Breast epithelium (tissue), 4 donors: Measurements from ENCODE around the gene SPEN. TPM values are rescaled to one million over a fixed set of nuclear protein-coding genes. Genes with fewer than 3 reads are reported as not detected.
"Not testable (repeated sequence)": the region's sequence is repeated elsewhere in the genome, so short reads cannot be mapped to it uniquely, and the experiment has no call there.

Experiments
- DNase-seq, 2 donors: peaks; one replicate each; pipeline ENCODE4 v3.0.0-alpha.2; 2019; ENCODE audit warnings: low spot score in 2 of 2
- H3K27ac ChIP-seq, 2 donors: fragments of 200-600 bp; sonication (generic) in 1 of 2; one replicate each; pipeline ENCODE4 v1.5.1; 2016 to 2019; ENCODE audit warnings: mild to moderate bottlenecking in 1 of 2
- H3K27me3 ChIP-seq, 2 donors: fragments of 200-600 bp; sonication (generic) in 1 of 2; one replicate each; pipeline versions ENCODE4 v1.5.1 to v1.6.0; 2017 to 2019; ENCODE audit warnings: control low read depth in 1 of 2, mild to moderate bottlenecking in 1 of 2
- H3K36me3 ChIP-seq: fragments of 200-600 bp; one replicate; pipeline ENCODE4 v1.5.1; 2019
- H3K4me1 ChIP-seq, 2 donors: fragments of 200-600 bp; sonication (generic); one replicate each; pipeline ENCODE4 v1.5.1; 2016 to 2019; ENCODE audit warnings: control low read depth in 1 of 2
- H3K4me3 ChIP-seq, 3 donors: fragments of 200-600 bp; sonication (generic); 1 replicate in 2 of 3; 2 replicates in 1 of 3; pipeline ENCODE4 v1.5.1; 2016 to 2019; ENCODE audit warnings: mild to moderate bottlenecking in 3 of 3, moderate library complexity in 2 of 3
- H3K9me3 ChIP-seq, 2 donors: fragments of 200-600 bp; sonication (generic) in 1 of 2; one replicate each; pipeline ENCODE4 v1.5.1; 2016 to 2019; ENCODE audit warnings: control low read depth in 1 of 2
- POLR2A ChIP-seq: fragments of 450-650 bp; IDR thresholded peaks from one replicate; pipeline ENCODE4 v1.6.1; 2016; ENCODE audit warnings: antibody characterized with exemption, mild to moderate bottlenecking, moderate library complexity
- POLR2AphosphoS5 ChIP-seq, 3 donors: sonication (generic); formaldehyde crosslinking; IDR thresholded peaks; one replicate each; pipeline ENCODE4 v1.6.1; 2017; ENCODE audit warnings: antibody characterized with exemption in 3 of 3
- intact Hi-C: fragments of 100-400 bp; cut with DNase I; formaldehyde crosslinking; loops from one replicate; pipeline ENCODE4 v1.15.1; 2023; ENCODE audit warnings: low total_unique reads
- total RNA-seq, 3 donors: library from RNA; depleted of rRNA; stranded (reverse); fragments of >200 nt; gene quantifications; one replicate each; pipeline ENCODE4 v1.1.0, GENCODE V29; 2016
- TF ChIP-seq, protein P1 (sequence below), 3 donors: fragments of 450-650 bp; IDR thresholded peaks; one replicate each; pipeline ENCODE4 v1.5.1; 2016 to 2017; ENCODE audit warnings: antibody characterized with exemption in 3 of 3, mild to moderate bottlenecking in 3 of 3, moderate library complexity in 3 of 3

The SPEN gene
- total RNA-seq, 3 donors from 2014 or later, result 46.9 to 56.6 (median 51.2) TPM

- Histone ChIP-seq H3K27me3 (no peaks in the 10 kb centered on the region), H3K4me3 (no peak overlapping the region), H3K36me3 (no peaks in the 10 kb centered on the region), H3K9me3 (no peaks in the 10 kb centered on the region), H3K27ac (peak overlapping the region; percentile 85 to 93), H3K4me1 (peaks cover 0 to 21% of the 10 kb centered on the region in 2 donors)
- no peak for TF ChIP-seq POLR2AphosphoS5 (IDR thresholded peaks at IDR 0.05)
- intact Hi-C loops, result no loop called here
- DNase-seq, result no peak
Observed at GRCh38 chr1:15884477-15884876, 37.0 kb downstream of the SPEN start.

DNA sequence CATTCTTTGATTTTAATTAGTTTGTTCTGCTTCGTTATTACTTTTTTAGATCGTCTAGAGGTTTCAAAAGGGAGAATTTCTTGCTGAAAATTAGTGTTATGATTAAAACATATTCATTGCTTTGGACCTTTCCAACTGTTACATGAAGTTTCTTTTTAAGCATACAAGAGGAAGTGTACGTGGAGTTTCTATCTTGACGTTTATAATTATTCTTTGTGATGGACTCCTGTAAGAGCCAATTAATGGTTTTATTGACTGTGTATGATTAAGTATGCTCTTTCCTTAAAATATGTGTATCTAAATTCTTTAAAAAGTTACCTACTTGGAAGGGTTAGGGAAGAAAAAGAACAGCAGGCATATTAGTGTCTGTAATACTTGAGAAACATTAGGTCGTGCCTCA, 37.8 kb downstream of the SPEN start:
- TF ChIP-seq, protein P1, sequence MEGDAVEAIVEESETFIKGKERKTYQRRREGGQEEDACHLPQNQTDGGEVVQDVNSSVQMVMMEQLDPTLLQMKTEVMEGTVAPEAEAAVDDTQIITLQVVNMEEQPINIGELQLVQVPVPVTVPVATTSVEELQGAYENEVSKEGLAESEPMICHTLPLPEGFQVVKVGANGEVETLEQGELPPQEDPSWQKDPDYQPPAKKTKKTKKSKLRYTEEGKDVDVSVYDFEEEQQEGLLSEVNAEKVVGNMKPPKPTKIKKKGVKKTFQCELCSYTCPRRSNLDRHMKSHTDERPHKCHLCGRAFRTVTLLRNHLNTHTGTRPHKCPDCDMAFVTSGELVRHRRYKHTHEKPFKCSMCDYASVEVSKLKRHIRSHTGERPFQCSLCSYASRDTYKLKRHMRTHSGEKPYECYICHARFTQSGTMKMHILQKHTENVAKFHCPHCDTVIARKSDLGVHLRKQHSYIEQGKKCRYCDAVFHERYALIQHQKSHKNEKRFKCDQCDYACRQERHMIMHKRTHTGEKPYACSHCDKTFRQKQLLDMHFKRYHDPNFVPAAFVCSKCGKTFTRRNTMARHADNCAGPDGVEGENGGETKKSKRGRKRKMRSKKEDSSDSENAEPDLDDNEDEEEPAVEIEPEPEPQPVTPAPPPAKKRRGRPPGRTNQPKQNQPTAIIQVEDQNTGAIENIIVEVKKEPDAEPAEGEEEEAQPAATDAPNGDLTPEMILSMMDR (IDR thresholded peaks at IDR 0.05), result no peak
- no peak for TF ChIP-seq POLR2AphosphoS5 (IDR thresholded peaks at IDR 0.05)
- TF ChIP-seq POLR2A, result no peak
- Histone ChIP-seq H3K27ac (peak overlapping the region; percentile 85 to 93), H3K9me3 (no peaks in the 10 kb centered on the region), H3K27me3 (no peaks in the 10 kb centered on the region), H3K4me1 (peaks cover 0 to 21% of the 10 kb centered on the region in 2 donors), H3K4me3 (peak overlapping the region in 2 of 3 donors; percentile 43 to 52), H3K36me3 (no peaks in the 10 kb centered on the region)
- intact Hi-C loops, result no loop called here
- no peak for DNase-seq

- Histone ChIP-seq H3K27ac (peak overlapping the region; percentile 85 to 93), H3K4me1 (peaks cover 0 to 21% of the 10 kb centered on the region in 2 donors), H3K9me3 (no peaks in the 10 kb centered on the region), H3K27me3 (no peaks in the 10 kb centered on the region), H3K4me3 (peak overlapping the region; percentile 35 to 52 (median 43)), H3K36me3 (no peaks in the 10 kb centered on the region)
- DNase-seq, result peak; percentile 98
- TF ChIP-seq POLR2AphosphoS5 (IDR thresholded peaks at IDR 0.05) (peak; percentile 69 to 86 (median 76)), POLR2A (no peak)
- intact Hi-C loops, result no loop called here
Observed at GRCh38 chr1:15885701-15886610, 38.4 kb downstream of the SPEN start.

- Histone ChIP-seq H3K27ac (peak overlapping the region; percentile 85 to 93), H3K9me3 (no peaks in the 10 kb centered on the region), H3K36me3 (no peaks in the 10 kb centered on the region), H3K27me3 (no peaks in the 10 kb centered on the region), H3K4me3 (peak overlapping the region; percentile 35 to 52 (median 43)), H3K4me1 (peaks cover 0 to 21% of the 10 kb centered on the region in 2 donors)
- DNase-seq, result no peak
- TF ChIP-seq, protein P1 (IDR thresholded peaks at IDR 0.05), result peak in 2 of 3 donors; percentile 13 to 16
- no peak for TF ChIP-seq POLR2AphosphoS5 (IDR thresholded peaks at IDR 0.05)
- no peak for TF ChIP-seq POLR2A
- intact Hi-C loops, result no loop called here
Observed at GRCh38 chr1:15886611-15887167, 39.2 kb downstream of the SPEN start.

DNA sequence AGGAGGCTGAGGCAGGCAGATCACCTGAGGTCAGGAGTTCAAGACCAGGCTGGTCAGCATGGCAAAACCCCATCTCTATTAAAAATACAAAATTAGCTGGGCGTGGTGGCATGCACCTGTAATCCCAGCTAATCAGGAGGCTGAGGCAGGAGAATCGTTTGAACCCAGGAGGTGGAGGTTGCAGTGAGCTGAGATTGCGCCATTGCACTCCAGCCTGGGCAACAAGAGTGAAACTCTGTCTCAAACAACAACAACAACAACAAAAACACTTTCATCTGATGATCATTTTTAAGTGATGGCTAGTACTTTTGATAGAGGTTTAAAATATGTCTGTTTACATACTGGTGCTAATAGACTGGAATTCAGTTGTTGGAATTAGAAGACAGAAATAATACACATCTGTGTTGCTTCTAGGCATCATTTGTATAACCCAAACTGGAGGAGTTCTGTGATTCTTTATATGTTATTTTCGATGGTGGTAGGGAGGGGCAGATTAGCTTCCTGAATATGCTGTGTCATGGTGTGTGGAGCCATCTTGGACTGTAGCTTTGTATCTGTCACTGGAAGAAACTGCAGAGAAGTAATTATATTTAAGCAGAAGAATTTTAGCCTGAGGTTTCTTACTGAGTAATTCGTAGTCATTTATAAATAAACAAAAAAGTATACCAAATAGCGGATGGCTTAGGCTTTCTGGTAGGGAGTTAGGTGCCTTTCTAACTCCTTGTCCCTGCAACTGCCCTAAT, 45.5 kb downstream of the SPEN start:
- H3K36me3 ChIP-seq, H3K27me3 ChIP-seq, H3K4me3 ChIP-seq, H3K4me1 ChIP-seq, intact Hi-C loops, DNase-seq, H3K9me3 ChIP-seq: not testable (repeated sequence)
- H3K27ac ChIP-seq, result peak overlapping the region; percentile 54 to 65

GRCh38 chr1:15895233-15895632, 47.7 kb downstream of the SPEN start:
- TF ChIP-seq POLR2A (no peak), POLR2AphosphoS5 (IDR thresholded peaks at IDR 0.05) (no peak)
- TF ChIP-seq, protein P1 (IDR thresholded peaks at IDR 0.05), result no peak
- H3K27me3 ChIP-seq, result no peaks in the 10 kb centered on the region
- no peaks in the 10 kb centered on the region for H3K36me3 ChIP-seq
- H3K27ac ChIP-seq, result no peak overlapping the region
- H3K4me1 ChIP-seq, result no peaks in the 10 kb centered on the region
- H3K9me3 ChIP-seq, result no peaks in the 10 kb centered on the region
- H3K4me3 ChIP-seq, result no peak overlapping the region
- intact Hi-C loops, result no loop called here
- DNase-seq, result no peak

DNA sequence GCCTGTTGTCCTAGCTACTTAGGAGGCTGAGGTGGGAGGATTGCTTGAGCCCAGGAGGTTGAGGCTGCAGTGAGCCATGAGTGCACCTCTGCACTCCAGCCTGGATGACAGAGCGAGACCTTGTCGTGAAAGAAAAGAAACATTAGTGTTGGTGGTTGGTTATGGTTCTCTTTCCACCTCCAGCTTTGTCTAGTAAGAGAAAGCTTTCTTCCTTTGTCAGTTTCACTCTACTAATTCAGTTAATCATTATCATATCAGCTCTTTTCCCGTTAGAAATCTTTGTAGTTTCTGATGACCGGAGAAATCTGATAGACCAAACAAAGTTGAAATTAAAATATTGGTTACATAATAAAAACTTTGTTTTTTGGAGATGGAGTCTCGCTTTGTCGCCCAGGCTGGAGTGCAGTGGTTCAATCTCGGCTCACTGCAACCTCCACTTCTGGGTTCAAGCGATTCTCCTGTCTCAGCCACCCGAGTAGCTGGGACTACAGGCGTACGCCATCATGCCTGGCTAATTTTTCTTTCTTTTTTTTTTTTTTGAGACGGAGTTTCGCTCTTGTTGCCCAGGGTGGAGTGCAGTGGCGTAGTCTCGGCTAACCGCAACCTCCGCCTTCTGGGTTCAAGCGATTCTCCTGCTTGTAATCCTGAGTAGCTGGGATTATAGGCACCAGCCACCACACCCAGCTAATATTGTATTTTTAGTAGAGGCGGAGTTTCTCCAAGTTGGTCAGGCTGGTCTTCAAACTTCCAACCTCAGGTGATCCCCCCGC, 49.5 kb downstream of the SPEN start:
- H3K27ac ChIP-seq, H3K4me1 ChIP-seq, H3K9me3 ChIP-seq, H3K4me3 ChIP-seq, H3K36me3 ChIP-seq, DNase-seq, H3K27me3 ChIP-seq, intact Hi-C loops: not testable (repeated sequence)
